Astrocyte (in vitro differentiated cells and primary cell): ENCODE data around the gene LMX1B.

Source experiments
- EZH2 ChIP-seq: IDR thresholded peaks from 2 replicates; pipeline ENCODE4 v1.6.1; 2012; ENCODE audit warnings: mild to moderate bottlenecking, low read length, inconsistent platforms; ENCODE audit not compliant: insufficient read depth
- TF ChIP-seq, protein P1 (sequence below): IDR thresholded peaks from 2 replicates; pipeline ENCODE4 v1.5.1; 2011; ENCODE audit warnings: low read depth, mild to moderate bottlenecking, inconsistent platforms, low read length, moderate library complexity; ENCODE audit not compliant: insufficient read depth

GRCh38 chr9:126695186-126695585 lies 81.5 kb downstream of the LMX1B start:
- TF ChIP-seq, protein P1, sequence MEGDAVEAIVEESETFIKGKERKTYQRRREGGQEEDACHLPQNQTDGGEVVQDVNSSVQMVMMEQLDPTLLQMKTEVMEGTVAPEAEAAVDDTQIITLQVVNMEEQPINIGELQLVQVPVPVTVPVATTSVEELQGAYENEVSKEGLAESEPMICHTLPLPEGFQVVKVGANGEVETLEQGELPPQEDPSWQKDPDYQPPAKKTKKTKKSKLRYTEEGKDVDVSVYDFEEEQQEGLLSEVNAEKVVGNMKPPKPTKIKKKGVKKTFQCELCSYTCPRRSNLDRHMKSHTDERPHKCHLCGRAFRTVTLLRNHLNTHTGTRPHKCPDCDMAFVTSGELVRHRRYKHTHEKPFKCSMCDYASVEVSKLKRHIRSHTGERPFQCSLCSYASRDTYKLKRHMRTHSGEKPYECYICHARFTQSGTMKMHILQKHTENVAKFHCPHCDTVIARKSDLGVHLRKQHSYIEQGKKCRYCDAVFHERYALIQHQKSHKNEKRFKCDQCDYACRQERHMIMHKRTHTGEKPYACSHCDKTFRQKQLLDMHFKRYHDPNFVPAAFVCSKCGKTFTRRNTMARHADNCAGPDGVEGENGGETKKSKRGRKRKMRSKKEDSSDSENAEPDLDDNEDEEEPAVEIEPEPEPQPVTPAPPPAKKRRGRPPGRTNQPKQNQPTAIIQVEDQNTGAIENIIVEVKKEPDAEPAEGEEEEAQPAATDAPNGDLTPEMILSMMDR: no peak
- no peak for TF ChIP-seq EZH2
